ENCODE results near the gene DLK2.
"Not testable (repeated sequence)": the region's sequence is repeated elsewhere in the genome, so short reads cannot be mapped to it uniquely, and the experiment has no call there.

The DLK2 gene

GRCh38 chr6:43467752-43468151 is 12.4 kb upstream of the DLK2 start:
- DNase-seq (ENCODE audit: low spot score) = no peak

DNA sequence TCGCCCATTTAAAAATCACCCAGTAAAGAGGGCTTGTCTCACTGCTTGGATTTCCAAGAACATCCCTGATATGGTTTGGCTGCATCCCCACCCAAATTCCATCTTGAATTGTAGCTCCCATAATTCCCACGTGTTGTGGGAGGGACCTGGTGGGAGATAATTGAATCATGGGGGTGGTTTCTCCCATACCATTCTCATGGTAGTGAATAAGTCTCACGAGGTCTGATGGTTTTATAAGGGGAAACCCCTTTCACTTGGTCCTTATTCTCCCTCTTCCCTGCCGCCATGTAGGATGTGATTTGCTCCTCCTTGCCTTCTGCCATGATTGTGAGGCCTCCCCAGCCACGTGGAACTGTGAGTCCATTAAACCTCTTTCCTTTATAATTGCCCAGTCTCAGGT is 11.9 kb upstream of the DLK2 start:
- DNase-seq (ENCODE audit: low spot score); in situ Hi-C loops (cut with MboI; ENCODE audit: low pct_unique_long_range_greater_than_20kb, low sequenced_read_pairs, unreplicated experiment): not testable (repeated sequence)

More at GRCh38 chr6:43467752-43468151, 12.4 kb upstream of the DLK2 start:
- no peak for TF ChIP-seq CTCF (IDR thresholded peaks at IDR 0.05; ENCODE audit: extremely low read depth, insufficient read depth, missing control alignments)
- in situ Hi-C loops (cut with MboI; ENCODE audit: low pct_unique_long_range_greater_than_20kb, low sequenced_read_pairs, unreplicated experiment) = no loop called here

DNA sequence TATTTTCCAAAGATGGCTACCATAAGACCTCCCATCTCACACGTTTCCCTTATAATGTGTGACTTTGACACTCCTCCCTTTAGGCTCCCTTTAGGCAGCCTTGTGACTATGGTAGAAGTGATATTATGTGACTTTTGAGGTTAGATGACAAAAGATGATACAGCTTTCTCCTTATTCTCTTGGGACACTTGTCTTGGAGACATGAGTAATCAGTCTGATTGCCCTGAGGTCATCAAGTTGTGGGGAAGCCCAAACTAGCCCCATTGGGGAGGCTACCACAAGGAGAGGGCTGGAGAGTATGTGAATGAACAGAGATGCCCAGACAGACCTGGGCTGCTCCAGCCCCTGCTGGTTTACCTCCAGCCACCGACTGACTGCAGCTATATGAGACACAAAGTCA is 10.6 kb upstream of the DLK2 start:
- DNase-seq (ENCODE audit: low spot score) = no peak
- no peak for TF ChIP-seq CTCF (IDR thresholded peaks at IDR 0.05; ENCODE audit: extremely low read depth, insufficient read depth, missing control alignments)
- in situ Hi-C loops (cut with MboI; ENCODE audit: low pct_unique_long_range_greater_than_20kb, low sequenced_read_pairs, unreplicated experiment) = no loop called here

- DNase-seq (ENCODE audit: low spot score) = no peak
- TF ChIP-seq CTCF (IDR thresholded peaks at IDR 0.05; ENCODE audit: extremely low read depth, insufficient read depth, missing control alignments) = no peak
- in situ Hi-C loops (cut with MboI; ENCODE audit: low pct_unique_long_range_greater_than_20kb, low sequenced_read_pairs, unreplicated experiment) = no loop called here
Measured at GRCh38 chr6:43464337-43464736, 9.0 kb upstream of the DLK2 start.

- no peak for DNase-seq (ENCODE audit: low spot score)
- no peak for TF ChIP-seq CTCF (IDR thresholded peaks at IDR 0.05; ENCODE audit: extremely low read depth, insufficient read depth, missing control alignments)
- in situ Hi-C loops (cut with MboI; ENCODE audit: low pct_unique_long_range_greater_than_20kb, low sequenced_read_pairs, unreplicated experiment) = no loop called here
Measured at GRCh38 chr6:43461936-43462335, 6.6 kb upstream of the DLK2 start.

DNA sequence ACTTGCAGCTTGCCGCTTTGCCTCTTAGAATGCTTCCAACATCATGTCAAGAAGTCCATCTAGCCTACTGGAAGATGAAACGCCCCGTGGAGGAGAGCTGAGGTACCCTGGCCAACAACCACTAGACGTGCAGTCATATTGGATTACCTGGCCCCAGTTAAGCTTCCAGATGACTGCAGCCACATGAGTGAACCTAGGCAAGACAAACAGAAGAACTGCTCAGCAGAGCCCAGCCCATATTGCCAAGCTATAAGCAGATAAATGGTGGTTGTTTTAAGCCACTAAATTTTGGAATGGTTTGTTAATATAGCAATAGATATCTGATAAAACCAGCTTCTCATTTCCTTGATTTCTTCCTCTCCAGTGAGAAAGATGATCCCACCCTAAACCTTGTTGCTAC is 4.7 kb upstream of the DLK2 start:
- DNase-seq (ENCODE audit: low spot score) = no peak
- in situ Hi-C loops (cut with MboI; ENCODE audit: low pct_unique_long_range_greater_than_20kb, low sequenced_read_pairs, unreplicated experiment) = no loop called here
- no peak for TF ChIP-seq CTCF (IDR thresholded peaks at IDR 0.05; ENCODE audit: extremely low read depth, insufficient read depth, missing control alignments)

DNA sequence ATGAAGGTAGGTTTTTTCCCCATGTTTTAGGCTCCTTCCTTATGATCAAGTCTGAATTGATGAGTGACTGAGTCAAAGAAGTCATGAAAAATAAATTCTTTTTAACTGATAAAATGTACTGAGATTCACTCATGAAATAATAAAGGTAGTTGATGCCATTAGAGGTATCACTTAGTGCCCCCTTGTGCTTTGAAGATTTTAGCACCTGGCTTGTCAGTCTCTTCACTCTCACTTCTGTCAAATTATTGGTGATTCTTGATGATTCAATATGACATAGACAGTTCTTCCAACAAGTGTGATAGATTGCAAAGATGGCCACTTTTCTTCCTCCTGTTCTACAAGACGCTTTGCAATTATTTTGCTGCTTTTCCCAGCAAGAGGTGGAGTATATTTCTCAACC is 4.2 kb upstream of the DLK2 start:
- DNase-seq (ENCODE audit: low spot score) = no peak
- no peak for TF ChIP-seq CTCF (IDR thresholded peaks at IDR 0.05; ENCODE audit: extremely low read depth, insufficient read depth, missing control alignments)
- in situ Hi-C loops (cut with MboI; ENCODE audit: low pct_unique_long_range_greater_than_20kb, low sequenced_read_pairs, unreplicated experiment) = no loop called here

DNA sequence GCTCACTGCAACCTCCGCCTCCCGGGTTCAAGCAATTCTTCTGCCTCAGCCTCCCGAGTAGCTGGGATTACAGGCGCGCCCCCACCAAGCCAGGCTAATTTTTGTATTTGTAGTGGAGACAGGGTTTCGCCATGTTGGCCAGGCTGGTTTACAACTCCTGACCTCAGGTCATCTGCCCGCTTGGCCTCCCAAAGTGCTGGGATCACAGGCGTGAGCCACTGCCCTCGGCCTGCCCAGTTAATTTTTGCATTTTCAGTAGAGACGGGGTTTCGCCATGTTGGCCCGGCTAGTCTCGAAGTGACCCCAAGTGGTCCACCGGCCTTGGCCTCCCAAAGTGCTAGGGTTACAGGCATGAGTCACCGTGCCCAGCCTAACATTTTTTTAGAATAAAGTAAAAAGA is 2.8 kb upstream of the DLK2 start:
- in situ Hi-C loops (cut with MboI; ENCODE audit: low pct_unique_long_range_greater_than_20kb, low sequenced_read_pairs, unreplicated experiment); DNase-seq (ENCODE audit: low spot score): not testable (repeated sequence)

All from GM13977 (cell line).